SU-DHL-6 (cell line): ENCODE data around the gene KRT37.

Source experiments
- H2AFZ ChIP-seq: fragments of 200-600 bp; sonication (generic); 2 replicates; pipeline ENCODE4 v1.6.1; 2014; ENCODE audit warnings: low read depth, mild to moderate bottlenecking, moderate library complexity, mixed read lengths, antibody characterized with exemption, low read length; ENCODE audit not compliant: severe bottlenecking
- H3F3A ChIP-seq: fragments of 200-600 bp; shearing (Covaris generic); 2 replicates; pipeline ENCODE4 v1.6.0; 2016; ENCODE audit warnings: antibody characterized with exemption, mild to moderate bottlenecking; ENCODE audit not compliant: insufficient read depth
- H3K27ac ChIP-seq: fragments of 200-600 bp; sonication (generic); 2 replicates; pipeline ENCODE4 v1.5.1; 2016; ENCODE audit warnings: low read depth, mild to moderate bottlenecking, low read length, moderate library complexity, mixed read lengths
- H3K27me3 ChIP-seq: fragments of 200-600 bp; sonication (generic), shearing (Covaris generic); 2 replicates; pipeline ENCODE4 v1.6.0; 2014; ENCODE audit warnings: mild to moderate bottlenecking, low read length
- H3K36me3 ChIP-seq: fragments of 200-600 bp; sonication (generic); 2 replicates; pipeline ENCODE4 v1.6.1; 2014; ENCODE audit warnings: mild to moderate bottlenecking, low read length, mixed read lengths
- H3K4me2 ChIP-seq: fragments of 300-600, 200-600 bp; shearing (Covaris generic), sonication (generic); 2 replicates; pipeline ENCODE4 v1.6.0; 2014; ENCODE audit warnings: low read length, low read depth, mild to moderate bottlenecking; ENCODE audit not compliant: poor library complexity, severe bottlenecking
- H3K4me3 ChIP-seq: fragments of 200-600 bp; sonication (generic); 2 replicates; pipeline ENCODE4 v1.5.1; 2014; ENCODE audit warnings: antibody characterized with exemption, low read length, mild to moderate bottlenecking, mixed read lengths; ENCODE audit not compliant: insufficient read depth, poor library complexity, severe bottlenecking
- H3K79me2 ChIP-seq: fragments of 200-600 bp; sonication (generic); 2 replicates; pipeline ENCODE4 v1.6.1; 2014; ENCODE audit warnings: mild to moderate bottlenecking, low read length, moderate library complexity; ENCODE audit not compliant: insufficient read depth
- H3K9ac ChIP-seq: fragments of 200-600 bp; sonication (generic); 2 replicates; pipeline ENCODE4 v1.7.0; 2014; ENCODE audit warnings: mild to moderate bottlenecking, low read length
- H3K9me2 ChIP-seq: fragments of 200-600 bp; sonication (generic); replicated peaks from 2 replicates; pipeline ENCODE4 v1.6.1; 2014; ENCODE audit warnings: low read length; ENCODE audit not compliant: insufficient read depth
- H3K9me3 ChIP-seq: fragments of 200-600 bp; sonication (generic); 2 replicates; pipeline ENCODE4 v1.6.1; 2014; ENCODE audit warnings: low read length, mixed read lengths; ENCODE audit not compliant: insufficient read depth
- H4K20me1 ChIP-seq: fragments of 200-600 bp; sonication (generic); 2 replicates; pipeline ENCODE4 v1.6.1; 2014; ENCODE audit warnings: low read depth, mild to moderate bottlenecking, antibody characterized with exemption, low read length, moderate library complexity, mixed read lengths
- CTCF ChIP-seq: fragments of 200-600 bp; sonication (generic); IDR thresholded peaks from one replicate; pipeline ENCODE4 v1.5.1; 2017; ENCODE audit warnings: antibody characterized with exemption, mild to moderate bottlenecking, low read length, moderate library complexity; ENCODE audit not compliant: insufficient read depth, poor library complexity, severe bottlenecking
- EZH2phosphoT487 ChIP-seq: fragments of 200-600 bp; sonication (generic), shearing (Covaris generic); conservative IDR thresholded peaks from 2 replicates; pipeline ENCODE4 v1.6.1; 2018; ENCODE audit warnings: mild to moderate bottlenecking, antibody characterized with exemption, low read length, moderate library complexity, mixed read lengths

The KRT37 gene

GRCh38 chr17:41387670-41388069 lies 36.7 kb downstream of the KRT37 start:
- H2AFZ ChIP-seq = no peak overlapping the region
- 0 out of 2 replicates have a peak, but pooled peaks cover 3% of the 10 kb centered on the region for H3K9me3 ChIP-seq
- H3F3A ChIP-seq = no peaks in the 10 kb centered on the region
- H4K20me1 ChIP-seq = no peaks in the 10 kb centered on the region
- H3K4me3 ChIP-seq = no peak overlapping the region
- H3K4me2 ChIP-seq = no peak overlapping the region
- TF ChIP-seq CTCF (no peak), EZH2phosphoT487 (no peak)
- H3K9me2 ChIP-seq = no peaks in the 10 kb centered on the region
- H3K9ac ChIP-seq = no peak overlapping the region
- H3K27me3 ChIP-seq = 0 out of 2 replicates have a peak, but pooled peaks cover 7% of the 10 kb centered on the region
- no peaks in the 10 kb centered on the region for H3K36me3 ChIP-seq
- H3K27ac ChIP-seq = no peak overlapping the region
- no peaks in the 10 kb centered on the region for H3K79me2 ChIP-seq

GRCh38 chr17:41386227-41386626 lies 38.2 kb downstream of the KRT37 start:
- no peak overlapping the region for H3K4me2 ChIP-seq
- H3K9me2 ChIP-seq = no peaks in the 10 kb centered on the region
- H3K79me2 ChIP-seq = no peaks in the 10 kb centered on the region
- H3K27ac ChIP-seq = no peak overlapping the region
- no peaks in the 10 kb centered on the region for H3F3A ChIP-seq
- H4K20me1 ChIP-seq = no peaks in the 10 kb centered on the region
- 0 out of 2 replicates have a peak, but pooled peaks cover 4% of the 10 kb centered on the region for H3K27me3 ChIP-seq
- H3K9me3 ChIP-seq = 0 out of 2 replicates have a peak, but pooled peaks cover 3% of the 10 kb centered on the region
- TF ChIP-seq CTCF = no peak
- TF ChIP-seq EZH2phosphoT487 = no peak
- H2AFZ ChIP-seq = no peak overlapping the region
- H3K4me3 ChIP-seq = no peak overlapping the region
- no peaks in the 10 kb centered on the region for H3K36me3 ChIP-seq
- H3K9ac ChIP-seq = no peak overlapping the region

- H3K27me3 ChIP-seq = 0 out of 2 replicates have a peak, but pooled peaks cover 3% of the 10 kb centered on the region
- H3K4me2 ChIP-seq = no peak overlapping the region
- no peak overlapping the region for H3K9ac ChIP-seq
- no peak overlapping the region for H3K4me3 ChIP-seq
- no peaks in the 10 kb centered on the region for H3K9me3 ChIP-seq
- no peaks in the 10 kb centered on the region for H3F3A ChIP-seq
- no peaks in the 10 kb centered on the region for H3K79me2 ChIP-seq
- no peak overlapping the region for H2AFZ ChIP-seq
- no peaks in the 10 kb centered on the region for H3K36me3 ChIP-seq
- H3K9me2 ChIP-seq = no peaks in the 10 kb centered on the region
- H3K27ac ChIP-seq = no peak overlapping the region
- TF ChIP-seq CTCF (no peak), EZH2phosphoT487 (no peak)
- H4K20me1 ChIP-seq = no peaks in the 10 kb centered on the region
These were observed 40.7 kb downstream of the KRT37 start for GRCh38 chr17:41383690-41384089.
